HL-60 (cell line): ENCODE data around the gene MTIF3.

Experiments used
- CTCF ChIP-seq: IDR thresholded peaks from one replicate; pipeline ENCODE4 v1.5.1; 2011; ENCODE audit warnings: low read length, control low read depth, inconsistent platforms; ENCODE audit not compliant: insufficient read depth
- GABPA ChIP-seq: IDR thresholded peaks from 2 replicates; pipeline ENCODE4 v1.6.1; 2012; ENCODE audit warnings: low read depth
- POLR2AphosphoS5 ChIP-seq: IDR thresholded peaks from 2 replicates; pipeline ENCODE4 v1.6.1; 2012; ENCODE audit warnings: low read depth
- REST ChIP-seq: IDR thresholded peaks from 2 replicates; pipeline ENCODE4 v1.6.1; 2012; ENCODE audit warnings: low read depth; ENCODE audit not compliant: insufficient replicate concordance
- SPI1 ChIP-seq: IDR thresholded peaks from 2 replicates; pipeline ENCODE4 v1.6.1; 2012; ENCODE audit warnings: low read depth, mild to moderate bottlenecking, borderline replicate concordance

- TF ChIP-seq CTCF (no peak), REST (no peak), POLR2AphosphoS5 (no peak), GABPA (no peak), SPI1 (no peak)
Measured at GRCh38 chr13:27496006-27496405, 45.6 kb upstream of the MTIF3 start.
